Measurements from ENCODE around the gene BRCA1.
A peak's percentile ranks its signal among the peaks of the same experiment; 100 is the strongest.

Gene BRCA1

DNA sequence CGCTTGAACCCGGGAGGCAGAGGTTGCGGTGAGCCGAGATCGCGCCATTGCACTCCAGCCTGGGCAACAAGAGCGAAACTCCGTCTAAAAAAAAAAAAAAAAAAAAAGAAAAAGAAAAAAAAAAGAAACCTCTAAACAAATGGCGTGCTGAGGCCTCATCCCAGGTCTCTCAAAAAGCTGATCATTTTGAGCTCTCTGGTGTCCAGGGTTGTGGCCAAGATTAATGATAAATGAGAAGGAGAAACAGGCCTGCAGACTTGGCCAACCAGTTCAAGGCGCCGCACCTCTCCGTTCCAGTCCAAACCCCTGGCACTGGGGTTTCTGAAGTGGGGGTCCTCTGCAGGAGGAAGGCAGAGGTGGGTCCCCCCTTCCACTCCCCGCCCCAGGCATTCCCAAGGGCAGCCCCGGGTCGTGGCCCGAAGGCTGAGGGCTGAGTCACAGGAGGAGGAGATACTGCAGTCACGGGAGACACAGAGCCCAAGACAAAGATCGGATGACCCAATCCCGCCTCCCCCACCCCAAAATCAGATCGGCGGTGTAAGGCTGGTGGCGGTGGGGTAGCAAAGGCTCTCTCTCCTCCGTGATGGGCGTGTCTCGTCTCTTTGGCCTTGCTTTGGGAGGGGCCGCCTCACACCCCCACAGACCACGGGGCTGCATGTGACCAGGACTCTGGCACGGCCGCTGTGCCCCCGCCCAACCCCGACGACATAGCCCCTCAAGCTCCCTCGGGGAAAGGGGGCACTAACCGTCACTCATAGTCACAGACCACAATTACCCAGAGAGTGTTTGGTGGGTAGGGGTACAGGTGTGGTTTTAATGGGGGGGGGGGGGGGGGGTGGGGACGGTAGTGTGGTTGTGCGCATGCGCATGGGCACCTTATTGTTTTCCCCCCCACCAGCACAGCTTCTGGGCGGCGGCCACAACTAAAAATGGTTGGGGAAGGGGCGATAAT, 104.1 kb downstream of the BRCA1 start:
- TF ChIP-seq, protein P1, sequence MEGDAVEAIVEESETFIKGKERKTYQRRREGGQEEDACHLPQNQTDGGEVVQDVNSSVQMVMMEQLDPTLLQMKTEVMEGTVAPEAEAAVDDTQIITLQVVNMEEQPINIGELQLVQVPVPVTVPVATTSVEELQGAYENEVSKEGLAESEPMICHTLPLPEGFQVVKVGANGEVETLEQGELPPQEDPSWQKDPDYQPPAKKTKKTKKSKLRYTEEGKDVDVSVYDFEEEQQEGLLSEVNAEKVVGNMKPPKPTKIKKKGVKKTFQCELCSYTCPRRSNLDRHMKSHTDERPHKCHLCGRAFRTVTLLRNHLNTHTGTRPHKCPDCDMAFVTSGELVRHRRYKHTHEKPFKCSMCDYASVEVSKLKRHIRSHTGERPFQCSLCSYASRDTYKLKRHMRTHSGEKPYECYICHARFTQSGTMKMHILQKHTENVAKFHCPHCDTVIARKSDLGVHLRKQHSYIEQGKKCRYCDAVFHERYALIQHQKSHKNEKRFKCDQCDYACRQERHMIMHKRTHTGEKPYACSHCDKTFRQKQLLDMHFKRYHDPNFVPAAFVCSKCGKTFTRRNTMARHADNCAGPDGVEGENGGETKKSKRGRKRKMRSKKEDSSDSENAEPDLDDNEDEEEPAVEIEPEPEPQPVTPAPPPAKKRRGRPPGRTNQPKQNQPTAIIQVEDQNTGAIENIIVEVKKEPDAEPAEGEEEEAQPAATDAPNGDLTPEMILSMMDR (IDR thresholded peaks at IDR 0.05; ENCODE audit: low read depth, low read length), result no peak
- peak; percentile 60 for DNase-seq
- Histone ChIP-seq H3K4me3 (ENCODE audit: low read depth, low read length) (peak overlapping the region; percentile 95), H3K27me3 (no peaks in the 10 kb centered on the region), H3K36me3 (peaks cover 6% of the 10 kb centered on the region; the same call in 1 of the 2 replicates), H3K4me1 (peaks cover 16% of the 10 kb centered on the region), H3K9me3 (no peaks in the 10 kb centered on the region)

DNA sequence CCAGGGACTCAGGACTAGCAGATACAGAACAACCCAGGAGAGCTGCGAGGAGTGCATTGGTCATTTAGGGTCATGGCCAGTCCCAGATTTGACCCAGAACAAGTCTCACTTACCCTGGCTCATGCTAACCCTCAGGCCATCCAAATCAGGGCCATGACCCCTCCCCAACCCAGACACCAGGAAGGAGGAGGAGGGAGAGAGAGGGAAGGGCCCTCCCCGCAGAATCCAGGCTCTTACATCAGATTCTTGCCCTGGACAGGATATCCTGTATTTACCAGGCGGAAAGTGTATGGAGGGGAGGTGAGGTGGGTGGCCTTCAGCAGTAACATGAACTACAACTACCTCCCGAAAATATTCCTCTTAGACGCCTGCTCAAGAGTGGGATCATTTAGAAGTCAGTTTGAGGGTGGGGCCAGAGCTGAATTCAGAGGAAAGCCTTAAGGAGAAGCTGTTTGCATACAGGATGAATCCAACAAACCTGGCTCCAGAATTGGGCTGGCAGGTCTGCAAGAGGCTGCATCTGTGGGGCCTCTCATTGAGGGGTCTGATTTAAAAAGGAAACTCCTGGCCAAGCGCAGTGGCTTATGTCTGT, 105.0 kb downstream of the BRCA1 start:
- TF ChIP-seq, protein P1 (IDR thresholded peaks at IDR 0.05; ENCODE audit: low read depth, low read length), result no peak
- Histone ChIP-seq H3K4me3 (ENCODE audit: low read depth, low read length) (peak overlapping the region; percentile 14; the same call in 1 of the 2 replicates), H3K9me3 (no peaks in the 10 kb centered on the region), H3K4me1 (peaks cover 16% of the 10 kb centered on the region), H3K36me3 (peaks cover 6% of the 10 kb centered on the region; the same call in 1 of the 2 replicates), H3K27me3 (no peaks in the 10 kb centered on the region)
- no peak for DNase-seq

GRCh38 chr17:43019418-43019817, 105.7 kb downstream of the BRCA1 start:
- Histone ChIP-seq H3K4me3 (ENCODE audit: low read depth, low read length) (peak overlapping the region; percentile 14; the same call in 1 of the 2 replicates), H3K4me1 (peaks cover 16% of the 10 kb centered on the region), H3K9me3 (no peaks in the 10 kb centered on the region), H3K27me3 (no peaks in the 10 kb centered on the region), H3K36me3 (peaks cover 6% of the 10 kb centered on the region; the same call in 1 of the 2 replicates)
- no peak for DNase-seq
- TF ChIP-seq, protein P1 (IDR thresholded peaks at IDR 0.05; ENCODE audit: low read depth, low read length), result no peak

GRCh38 chr17:43018932-43019331, 106.2 kb downstream of the BRCA1 start:
- peaks cover 6% of the 10 kb centered on the region; the same call in 1 of the 2 replicates for H3K36me3 ChIP-seq
- DNase-seq, result no peak
- peaks cover 16% of the 10 kb centered on the region for H3K4me1 ChIP-seq
- no peaks in the 10 kb centered on the region for H3K27me3 ChIP-seq
- no peak overlapping the region; the same call in 1 of the 2 replicates for H3K4me3 ChIP-seq (ENCODE audit: low read depth, low read length)
- no peaks in the 10 kb centered on the region for H3K9me3 ChIP-seq
- TF ChIP-seq, protein P1 (IDR thresholded peaks at IDR 0.05; ENCODE audit: low read depth, low read length), result no peak

DNA sequence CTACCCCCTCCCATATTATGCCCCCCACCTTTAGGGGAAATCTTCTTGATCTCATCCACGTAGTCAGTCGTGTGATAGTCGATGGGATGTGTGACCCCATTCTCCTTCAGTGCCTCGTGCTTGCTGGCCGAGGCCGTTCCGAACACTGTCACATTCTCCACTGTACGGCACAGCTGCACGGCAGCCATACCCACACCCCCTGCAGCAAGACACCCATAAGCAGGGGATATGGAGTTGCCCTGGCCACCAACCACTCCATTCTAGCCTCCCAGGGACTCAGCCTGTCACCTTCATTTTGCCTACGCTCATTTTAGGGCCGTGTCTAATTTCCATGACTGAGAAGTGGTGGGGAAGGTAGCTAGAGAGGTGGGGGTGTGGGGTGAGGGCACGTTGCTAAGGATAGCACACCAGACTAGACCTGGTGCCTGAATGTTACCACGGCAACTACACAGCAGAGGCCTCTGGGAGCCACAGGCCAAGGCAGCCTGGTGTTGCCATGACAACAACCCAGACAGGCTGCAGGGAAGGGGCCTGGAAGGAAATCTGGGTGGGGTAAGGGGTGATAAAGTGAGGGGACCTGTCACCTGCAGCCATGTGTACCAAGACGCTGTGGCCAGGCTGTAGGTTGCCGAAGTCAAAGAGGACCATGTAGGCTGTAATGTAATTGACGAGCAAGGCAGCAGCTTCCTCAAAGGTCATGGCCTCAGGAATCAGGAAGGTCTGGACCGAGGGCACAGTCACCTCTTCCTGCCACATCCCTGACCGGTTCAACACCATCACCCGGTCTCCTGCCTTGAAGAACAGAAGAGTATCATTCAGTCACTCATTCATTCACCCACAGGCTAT, 106.9 kb downstream of the BRCA1 start:
- peak; percentile 89 for DNase-seq

More for the DNA sequence above, 106.9 kb downstream of the BRCA1 start:
- no peaks in the 10 kb centered on the region for H3K27me3 ChIP-seq
- H3K36me3 ChIP-seq, result peaks cover 6% of the 10 kb centered on the region; the same call in 1 of the 2 replicates
- TF ChIP-seq, protein P1 (IDR thresholded peaks at IDR 0.05; ENCODE audit: low read depth, low read length), result no peak
- H3K4me1 ChIP-seq, result peaks cover 16% of the 10 kb centered on the region
- H3K9me3 ChIP-seq, result no peaks in the 10 kb centered on the region
- peak overlapping the region; percentile 19; the same call in 1 of the 2 replicates for H3K4me3 ChIP-seq (ENCODE audit: low read depth, low read length)

Measured in BE2C (cell line).